ENCODE measurements around the gene HBD.

The HBD gene

GRCh38 chr11:5203366-5203765 lies 30.9 kb downstream of the HBD start:
- DNase-seq (ENCODE audit: low read depth) = no peak

GRCh38 chr11:5200582-5200981 lies 33.7 kb downstream of the HBD start, which contains the start of gene OR51V1:
OR51V1 (minus strand) TSS chr11:5200682; CDS start chr11:5200682, 0 bp downstream.
- DNase-seq (ENCODE audit: low read depth) = no peak

More at GRCh38 chr11:5203366-5203765, 30.9 kb downstream of the HBD start:
- no peak overlapping the region for H3K4me3 ChIP-seq (ENCODE audit: low read depth, low read length)

DNA sequence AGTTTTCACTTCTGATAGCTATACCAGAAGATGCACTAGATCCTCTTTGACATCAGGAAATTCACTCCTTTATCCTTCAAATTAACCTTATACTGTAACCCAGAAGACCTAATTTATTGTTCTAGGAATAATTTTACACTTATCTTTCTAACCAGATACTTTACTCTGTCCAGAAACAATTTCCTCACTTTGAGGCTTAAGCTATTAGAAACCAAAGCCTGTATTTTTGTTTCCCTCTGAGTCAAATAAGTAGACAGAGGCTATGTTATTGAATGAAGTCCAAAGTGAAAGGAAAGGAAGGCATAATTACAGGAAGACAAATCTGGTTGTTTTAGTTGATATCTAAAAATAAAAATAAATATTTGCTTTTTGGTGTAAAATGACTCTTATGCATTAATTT lies 36.0 kb downstream of the HBD start:
- no peak overlapping the region for H3K4me3 ChIP-seq (ENCODE audit: low read depth, low read length)
- no peak for DNase-seq (ENCODE audit: low read depth)

More at GRCh38 chr11:5200582-5200981, 33.7 kb downstream of the HBD start, which contains the start of gene OR51V1:
- no peak within 1 kb of the TSS for H3K4me3 ChIP-seq (ENCODE audit: low read depth, low read length)

DNA sequence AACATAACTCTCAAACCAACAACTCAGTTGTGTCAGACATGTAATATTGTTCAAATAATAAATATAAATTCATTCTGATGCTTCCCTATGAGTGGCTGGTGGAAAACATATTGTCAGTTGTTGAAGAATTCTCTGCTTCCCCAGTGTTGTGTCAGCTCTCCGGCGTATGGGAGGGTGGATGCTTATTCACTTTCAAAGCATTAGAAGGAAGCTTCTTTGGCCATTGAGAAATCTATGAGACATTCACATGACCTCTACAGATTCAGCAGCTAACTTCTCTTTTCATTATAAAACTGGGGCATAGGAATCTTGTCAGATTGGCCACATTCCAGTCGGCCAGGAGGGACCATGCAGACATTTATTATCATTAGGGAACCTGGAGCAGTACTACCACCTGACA lies 36.7 kb downstream of the HBD start:
- DNase-seq (ENCODE audit: low read depth) = no peak

DNA sequence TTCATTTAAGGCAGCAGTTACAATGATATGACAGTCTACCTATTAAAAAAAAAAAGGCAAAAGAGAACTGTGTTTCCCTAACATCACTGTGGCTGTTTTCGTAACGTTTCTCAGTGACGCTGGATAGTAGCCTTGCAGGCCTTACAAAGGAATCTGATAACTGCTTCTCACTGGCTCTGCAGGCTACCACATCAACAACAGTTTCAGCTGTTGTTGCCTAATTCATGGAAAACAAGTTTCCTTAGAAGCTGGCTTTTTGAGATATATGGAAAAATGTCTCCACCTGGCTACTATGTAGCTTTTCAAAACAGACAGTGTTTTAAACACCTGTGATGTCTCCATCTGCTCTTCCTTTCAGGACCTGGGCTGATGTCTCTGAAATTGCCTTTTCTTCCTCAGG lies 37.6 kb downstream of the HBD start:
- no peak for DNase-seq (ENCODE audit: low read depth)
- H3K4me3 ChIP-seq (ENCODE audit: low read depth, low read length) = no peak overlapping the region

More for the DNA sequence above, 36.7 kb downstream of the HBD start:
- no peak overlapping the region for H3K4me3 ChIP-seq (ENCODE audit: low read depth, low read length)

DNA sequence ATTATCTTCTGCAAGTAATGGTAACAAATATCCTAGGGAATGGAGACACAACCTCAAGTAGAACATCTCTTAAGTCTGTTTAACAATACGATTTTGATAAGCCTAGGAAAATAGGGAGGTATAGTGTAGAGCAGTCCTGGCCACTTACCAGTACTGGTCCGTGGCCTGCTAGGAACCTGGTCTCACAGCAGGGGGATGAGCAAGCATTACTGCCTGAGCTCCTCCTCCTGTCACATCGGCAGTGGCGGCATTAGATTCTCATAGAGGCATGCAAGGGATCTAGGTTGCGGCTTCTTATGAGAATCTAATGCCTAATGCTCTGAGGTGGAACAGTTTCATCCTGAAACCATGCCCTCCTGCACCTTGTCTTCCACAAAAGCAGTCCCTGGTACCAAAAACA lies 38.2 kb downstream of the HBD start:
- no peak for DNase-seq (ENCODE audit: low read depth)
- H3K4me3 ChIP-seq (ENCODE audit: low read depth, low read length) = no peak overlapping the region

- DNase-seq (ENCODE audit: low read depth) = no peak
- no peak overlapping the region for H3K4me3 ChIP-seq (ENCODE audit: low read depth, low read length)
These were observed 41.5 kb downstream of the HBD start for GRCh38 chr11:5192738-5193137.

- no peak overlapping the region for H3K4me3 ChIP-seq (ENCODE audit: low read depth, low read length)
- no peak for DNase-seq (ENCODE audit: low read depth)
These were observed 46.1 kb downstream of the HBD start for GRCh38 chr11:5188201-5188600.

All from skeletal muscle cell (primary cell).